Measurements from ENCODE around the gene CFAP300. TPM values are rescaled to one million over a fixed set of nuclear protein-coding genes. Genes with fewer than 3 reads are reported as not detected.

The CFAP300 gene
- total RNA-seq, 1 experiment from 2014 or later = 1.7 TPM

DNA sequence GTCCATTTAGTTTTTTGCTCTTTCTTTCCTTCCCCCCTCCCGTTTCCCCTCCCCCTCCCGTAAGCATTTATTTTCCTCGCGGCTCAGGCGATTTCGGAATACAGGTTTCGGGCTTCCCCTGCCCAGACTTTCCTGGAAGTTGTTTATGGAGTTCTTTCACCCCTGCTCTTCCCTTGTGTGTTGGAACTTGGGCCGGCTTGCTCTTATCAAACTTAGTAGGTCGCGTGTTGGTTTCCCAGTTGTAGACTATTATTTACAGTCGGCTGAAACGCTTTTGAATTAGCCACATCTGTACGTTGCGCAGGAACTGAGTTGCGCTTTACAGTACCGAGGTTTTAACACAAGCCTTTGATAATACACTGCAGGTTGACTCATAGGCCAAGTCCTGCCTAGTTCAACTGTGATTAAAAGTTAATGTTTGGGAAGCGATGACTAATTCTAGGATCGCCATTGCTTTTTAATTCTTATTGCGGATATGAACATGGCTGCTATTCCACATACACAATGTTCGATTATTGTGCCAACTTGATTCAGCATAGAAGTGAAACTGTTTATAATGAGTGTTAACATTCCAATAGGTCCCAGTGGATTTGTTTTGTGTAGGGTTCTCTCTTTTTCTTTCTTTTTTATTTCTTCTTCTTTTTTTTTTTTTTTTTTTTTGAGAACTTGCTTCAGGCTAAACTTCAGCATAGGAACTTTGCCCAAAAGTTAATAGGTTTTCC, 64.7 kb downstream of the CFAP300 start:
- peak overlapping the region; percentile 85 for H3K18ac ChIP-seq (ENCODE audit: insufficient read length, low read depth, low read length)
- Mint-ChIP-seq H3K27me3 (ENCODE audit: low read depth) (no peaks in the 10 kb centered on the region; the same call in none of the 2 replicates), H3K9me3 (no peaks in the 10 kb centered on the region), H3K4me1 (peaks cover 50 to 51% of the 10 kb centered on the region in 2 experiments), H3K36me3 (ENCODE audit: insufficient read depth in 1 of 3, low read depth in 3 of 3) (peaks cover 2 to 15% (median 12%) of the 10 kb centered on the region in 3 experiments; a peak in 5 of 7 replicates), H3K4me3 (peak overlapping the region; percentile 91 to 95), H3K27ac (peak overlapping the region; percentile 99 to 100 (median 99))
- peak overlapping the region; percentile 59 for H3K56ac ChIP-seq (ENCODE audit: insufficient read length, low read depth, low read length)
- H3K14ac ChIP-seq (ENCODE audit: insufficient read depth, low read length) = peak overlapping the region; percentile 76; the same call in 1 of the 2 replicates
- peak overlapping the region; percentile 85 for H3K4me2 ChIP-seq (ENCODE audit: insufficient read depth, insufficient read length, low read length)
- no peaks in the 10 kb centered on the region for H4K20me1 ChIP-seq (ENCODE audit: control insufficient read depth, insufficient read depth, insufficient read length)
- WGBS (ENCODE audit: extremely low coverage, insufficient read length, low lambda C conversion rate) = no CpG with 5 or more reads among the region's 20 CpGs
- H3K23me2 ChIP-seq (ENCODE audit: insufficient read length, low read depth, low read length, poor library complexity, severe bottlenecking) = peaks cover 12% of the 10 kb centered on the region
- H2AK5ac ChIP-seq (ENCODE audit: insufficient read length, low read length) = no peak overlapping the region
- H2BK5ac ChIP-seq (ENCODE audit: insufficient read length, low read length) = no peak overlapping the region
- H3K9ac ChIP-seq (ENCODE audit: extremely low read depth, insufficient read length, low read length) = peak overlapping the region; percentile 95
- H2BK20ac ChIP-seq (ENCODE audit: low read depth, low read length, poor library complexity, severe bottlenecking) = no peak overlapping the region
- H3K79me1 ChIP-seq (ENCODE audit: insufficient read depth, low read depth, low read length, poor library complexity, severe bottlenecking) = no peaks in the 10 kb centered on the region
- no peak overlapping the region for H4K8ac ChIP-seq (replicated peaks; ENCODE audit: insufficient read length, low read depth, low read length)
- H3K79me2 ChIP-seq (ENCODE audit: insufficient read depth, low read length) = peaks cover 7% of the 10 kb centered on the region; the same call in 1 of the 2 replicates
- H2BK15ac ChIP-seq (ENCODE audit: low read depth, low read length) = no peak overlapping the region
- H2BK120ac ChIP-seq (ENCODE audit: low read depth, low read length, poor library complexity, severe bottlenecking) = peak overlapping the region; percentile 82
- no peak for DNase-seq
- peak overlapping the region; percentile 91 for H3K27ac ChIP-seq (ENCODE audit: insufficient read length, low read depth, low read length)
- H2BK12ac ChIP-seq (ENCODE audit: insufficient read length, low read depth, low read length) = no peak overlapping the region
- H3K4me1 ChIP-seq (ENCODE audit: insufficient read depth, low read length) = peaks cover 4% of the 10 kb centered on the region; the same call in 1 of the 2 replicates
- H4K91ac ChIP-seq (ENCODE audit: insufficient read length, low read depth, low read length) = no peak overlapping the region
- H3K27me3 ChIP-seq (ENCODE audit: insufficient read depth, low read length) = no peaks in the 10 kb centered on the region
- peak overlapping the region; percentile 79 for H4K5ac ChIP-seq (ENCODE audit: insufficient read length, low read depth, low read length)
- H2AFZ ChIP-seq (ENCODE audit: low read length) = no peak overlapping the region
- peak overlapping the region; percentile 56 for H3T11ph ChIP-seq (ENCODE audit: low read length)
- H3K4ac ChIP-seq (ENCODE audit: low read depth, low read length) = no peak overlapping the region; the same call in 1 of the 2 replicates
- no peak overlapping the region for H3K23ac ChIP-seq (ENCODE audit: insufficient read length, low read depth, low read length)
- H3K9me3 ChIP-seq (ENCODE audit: control insufficient read depth, low read depth, low read length) = no peaks in the 10 kb centered on the region
- TF ChIP-seq, protein P1, sequence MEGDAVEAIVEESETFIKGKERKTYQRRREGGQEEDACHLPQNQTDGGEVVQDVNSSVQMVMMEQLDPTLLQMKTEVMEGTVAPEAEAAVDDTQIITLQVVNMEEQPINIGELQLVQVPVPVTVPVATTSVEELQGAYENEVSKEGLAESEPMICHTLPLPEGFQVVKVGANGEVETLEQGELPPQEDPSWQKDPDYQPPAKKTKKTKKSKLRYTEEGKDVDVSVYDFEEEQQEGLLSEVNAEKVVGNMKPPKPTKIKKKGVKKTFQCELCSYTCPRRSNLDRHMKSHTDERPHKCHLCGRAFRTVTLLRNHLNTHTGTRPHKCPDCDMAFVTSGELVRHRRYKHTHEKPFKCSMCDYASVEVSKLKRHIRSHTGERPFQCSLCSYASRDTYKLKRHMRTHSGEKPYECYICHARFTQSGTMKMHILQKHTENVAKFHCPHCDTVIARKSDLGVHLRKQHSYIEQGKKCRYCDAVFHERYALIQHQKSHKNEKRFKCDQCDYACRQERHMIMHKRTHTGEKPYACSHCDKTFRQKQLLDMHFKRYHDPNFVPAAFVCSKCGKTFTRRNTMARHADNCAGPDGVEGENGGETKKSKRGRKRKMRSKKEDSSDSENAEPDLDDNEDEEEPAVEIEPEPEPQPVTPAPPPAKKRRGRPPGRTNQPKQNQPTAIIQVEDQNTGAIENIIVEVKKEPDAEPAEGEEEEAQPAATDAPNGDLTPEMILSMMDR (conservative IDR thresholded peaks at IDR 0.05) = no peak
